ENCODE measurements around the gene MANF. TPM values are rescaled to one million over a fixed set of nuclear protein-coding genes. Genes with fewer than 3 reads are reported as not detected.

The MANF gene
- total RNA-seq, 1 experiment from 2014 or later, result 132 TPM

GRCh38 chr3:51400166-51400565, 15.1 kb downstream of the MANF start (continued):
- TF ChIP-seq EZH2 (IDR thresholded peaks at IDR 0.05), result no peak
- TF ChIP-seq MAX (IDR thresholded peaks at IDR 0.05), result no peak
- TF ChIP-seq JUND (IDR thresholded peaks at IDR 0.05), result no peak
- no peak for TF ChIP-seq EZH2phosphoT487 (IDR thresholded peaks at IDR 0.05; ENCODE audit: borderline replicate concordance)
- no peak for TF ChIP-seq ZNF274 (IDR thresholded peaks at IDR 0.05; ENCODE audit: low read depth, low read length)
- TF ChIP-seq POLR2AphosphoS5 (IDR thresholded peaks at IDR 0.05; ENCODE audit: low read depth, low read length), result no peak
- TF ChIP-seq CEBPB (IDR thresholded peaks at IDR 0.05; ENCODE audit: low read depth), result no peak
- no peak for TF ChIP-seq YY1 (IDR thresholded peaks at IDR 0.05; ENCODE audit: extremely low read depth, insufficient replicate concordance, low read depth, low read length)
- TF ChIP-seq ZFX (IDR thresholded peaks at IDR 0.05), result no peak

DNA sequence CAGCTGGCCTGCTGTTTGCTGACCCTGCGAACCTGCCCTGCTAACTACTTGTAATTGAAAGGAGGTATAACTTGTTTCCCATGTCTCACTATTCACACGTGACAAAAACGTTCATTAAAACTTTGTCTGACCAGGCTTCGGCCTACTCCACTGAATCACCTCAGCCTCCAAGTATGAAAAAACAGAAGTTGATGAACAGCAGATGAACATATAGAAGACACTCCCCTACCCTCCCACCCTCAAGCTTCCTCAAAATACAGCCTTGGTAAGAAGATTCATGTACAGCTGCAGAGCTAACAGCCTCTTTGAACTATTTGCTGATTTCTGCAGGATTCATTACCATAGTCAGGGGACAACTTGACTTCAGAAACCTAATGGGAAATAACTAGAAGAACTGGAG, 16.6 kb downstream of the MANF start:
- POLR2A ChIA-PET, result no interaction called here
- intact Hi-C loops (cut with micrococcal nuclease), result no loop called here
- H3K36me3 ChIP-seq (ENCODE audit: control insufficient read depth in 1 of 2, insufficient read depth in 2 of 2, low read length in 2 of 2), result peaks cover 32 to 33% of the 10 kb centered on the region in 2 experiments

More for the DNA sequence above, 16.6 kb downstream of the MANF start:
- Histone ChIP-seq H2AFZ (ENCODE audit: low read depth, low read length, poor library complexity, severe bottlenecking) (no peak overlapping the region), H3K4me1 (ENCODE audit: control insufficient read depth in 1 of 2, insufficient read depth in 2 of 2, low read length in 2 of 2) (no peaks in the 10 kb centered on the region), H3K9me2 (ENCODE audit: insufficient read depth) (no peaks in the 10 kb centered on the region), H3K9ac (ENCODE audit: low read length) (no peak overlapping the region), H3K27ac (ENCODE audit: low read depth, low read length) (no peak overlapping the region), H3K79me2 (ENCODE audit: insufficient read depth, low read length) (peaks cover 10% of the 10 kb centered on the region), H4K20me1 (ENCODE audit: insufficient read depth) (no peaks in the 10 kb centered on the region), H3K27me3 (ENCODE audit: insufficient read depth, low read length) (no peaks in the 10 kb centered on the region), H3K9me3 (ENCODE audit: control insufficient read depth in 1 of 2, insufficient read depth in 1 of 2, low read depth in 1 of 2, low read length in 2 of 2) (no peaks in the 10 kb centered on the region), H3K4me2 (ENCODE audit: low read length) (no peak overlapping the region), H3K4me3 (replicated peaks in 1 of 2; ENCODE audit: low read depth in 1 of 2, low read length in 2 of 2) (no peak overlapping the region)
- TF ChIP-seq CEBPB (IDR thresholded peaks at IDR 0.05; ENCODE audit: low read depth), result no peak
- no peak for TF ChIP-seq ELF1 (IDR thresholded peaks at IDR 0.05; ENCODE audit: borderline replicate concordance, low read depth)
- no peak for TF ChIP-seq SRF (IDR thresholded peaks at IDR 0.05; ENCODE audit: low read depth)
- no peak for TF ChIP-seq EZH2phosphoT487 (IDR thresholded peaks at IDR 0.05; ENCODE audit: borderline replicate concordance)
- TF ChIP-seq ATF3 (IDR thresholded peaks at IDR 0.05), result no peak
- DNase-seq (ENCODE audit: low read depth, low spot score) (no peak), ATAC-seq (no peak)
- ChIA-PET CTCF (no interaction called here), RAD21 (ENCODE audit: low non-redundant PET in 1 of 2, low total read pairs in 2 of 2, uncharacterized antibody in 2 of 2, unreplicated experiment in 2 of 2) (no interaction called here)
- BruUV-seq (replicated peaks), result no TSS peak
